SU-DHL-6 (cell line): ENCODE data around the gene STK40.

Experiments used
- EZH2phosphoT487 ChIP-seq: fragments of 200-600 bp; sonication (generic), shearing (Covaris generic); conservative IDR thresholded peaks from 2 replicates; pipeline ENCODE4 v1.6.1; 2018; ENCODE audit warnings: mild to moderate bottlenecking, antibody characterized with exemption, low read length, moderate library complexity, mixed read lengths
- TF ChIP-seq, protein P1 (sequence below): fragments of 200-600 bp; sonication (generic); IDR thresholded peaks from one replicate; pipeline ENCODE4 v1.5.1; 2017; ENCODE audit warnings: antibody characterized with exemption, mild to moderate bottlenecking, low read length, moderate library complexity; ENCODE audit not compliant: insufficient read depth, poor library complexity, severe bottlenecking

DNA sequence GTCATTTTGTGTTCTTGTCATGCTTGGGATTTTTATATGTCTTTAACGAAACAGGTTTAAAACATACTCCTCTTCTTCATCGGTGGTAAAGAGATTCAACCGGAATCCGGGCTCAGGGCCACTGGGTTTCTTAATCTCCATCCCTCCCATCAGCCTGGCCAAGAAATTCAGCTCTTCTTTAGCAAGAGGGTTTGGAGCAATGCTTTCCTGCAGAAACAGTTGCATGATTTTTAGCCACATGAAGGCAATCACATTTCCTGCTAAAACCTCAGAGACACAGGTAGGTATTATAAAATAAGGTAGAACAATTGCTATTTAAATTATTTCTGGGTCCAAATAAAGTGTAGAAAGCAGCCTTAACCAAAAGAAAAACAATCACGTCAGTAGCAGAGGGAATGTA lies 34.7 kb upstream of the STK40 start:
- TF ChIP-seq, protein P1, sequence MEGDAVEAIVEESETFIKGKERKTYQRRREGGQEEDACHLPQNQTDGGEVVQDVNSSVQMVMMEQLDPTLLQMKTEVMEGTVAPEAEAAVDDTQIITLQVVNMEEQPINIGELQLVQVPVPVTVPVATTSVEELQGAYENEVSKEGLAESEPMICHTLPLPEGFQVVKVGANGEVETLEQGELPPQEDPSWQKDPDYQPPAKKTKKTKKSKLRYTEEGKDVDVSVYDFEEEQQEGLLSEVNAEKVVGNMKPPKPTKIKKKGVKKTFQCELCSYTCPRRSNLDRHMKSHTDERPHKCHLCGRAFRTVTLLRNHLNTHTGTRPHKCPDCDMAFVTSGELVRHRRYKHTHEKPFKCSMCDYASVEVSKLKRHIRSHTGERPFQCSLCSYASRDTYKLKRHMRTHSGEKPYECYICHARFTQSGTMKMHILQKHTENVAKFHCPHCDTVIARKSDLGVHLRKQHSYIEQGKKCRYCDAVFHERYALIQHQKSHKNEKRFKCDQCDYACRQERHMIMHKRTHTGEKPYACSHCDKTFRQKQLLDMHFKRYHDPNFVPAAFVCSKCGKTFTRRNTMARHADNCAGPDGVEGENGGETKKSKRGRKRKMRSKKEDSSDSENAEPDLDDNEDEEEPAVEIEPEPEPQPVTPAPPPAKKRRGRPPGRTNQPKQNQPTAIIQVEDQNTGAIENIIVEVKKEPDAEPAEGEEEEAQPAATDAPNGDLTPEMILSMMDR = no peak
- no peak for TF ChIP-seq EZH2phosphoT487
